Spleen (tissue), 11 donors: ENCODE data around the gene ANKAR. TPM values are rescaled to one million over a fixed set of nuclear protein-coding genes. Genes with fewer than 3 reads are reported as not detected.

Source experiments
- DNase-seq: peaks from one replicate; pipeline ENCODE4 v3.0.0-alpha.2; 2020
- H3K27ac ChIP-seq, 8 donors: fragments of 200-600 bp; sonication (generic) in 7 of 8; 1 replicate in 4 of 8; 2 replicates in 4 of 8; pipeline versions ENCODE4 v1.5.0 to v1.8.0; 2016 to 2021; ENCODE audit warnings: inconsistent platforms in 4 of 8, mild to moderate bottlenecking in 4 of 8, moderate library complexity in 1 of 8
- H3K27me3 ChIP-seq, 7 donors: fragments of 200-600 bp; sonication (generic) in 6 of 7; replicated peaks in 1 of 7; 1 replicate in 4 of 7; 2 replicates in 3 of 7; pipeline versions ENCODE4 v1.5.0 to v1.8.0; 2016 to 2021; ENCODE audit warnings: inconsistent platforms in 3 of 7, mild to moderate bottlenecking in 1 of 7
- H3K36me3 ChIP-seq, 6 donors: fragments of 200-600 bp; sonication (generic) in 5 of 6; 1 replicate in 4 of 6; 2 replicates in 2 of 6; pipeline versions ENCODE4 v1.5.0 to v1.8.0; 2016 to 2021; ENCODE audit warnings: inconsistent platforms in 2 of 6
- H3K4me1 ChIP-seq, 6 donors: fragments of 200-600 bp; sonication (generic) in 5 of 6; 1 replicate in 3 of 6; 2 replicates in 3 of 6; pipeline versions ENCODE4 v1.5.0 to v1.8.0; 2016 to 2021; ENCODE audit warnings: inconsistent platforms in 3 of 6
- H3K4me3 ChIP-seq, 8 donors: fragments of 200-600 bp; sonication (generic) in 7 of 8; 1 replicate in 4 of 8; 2 replicates in 4 of 8; pipeline versions ENCODE4 v1.5.0 to v1.8.0; 2016 to 2021; ENCODE audit warnings: inconsistent platforms in 4 of 8, mild to moderate bottlenecking in 4 of 8, moderate library complexity in 2 of 8
- H3K9me3 ChIP-seq, 8 donors: fragments of 200-600 bp; sonication (generic) in 7 of 8; 1 replicate in 4 of 8; 2 replicates in 4 of 8; pipeline versions ENCODE4 v1.5.0 to v1.8.0; 2016 to 2021; ENCODE audit warnings: inconsistent platforms in 4 of 8
- CTCF ChIP-seq, 11 experiments: fragments of 200-600 bp in 7 of 11; fragments of 450-650 bp in 4 of 11; sonication (generic) in 4 of 11; IDR thresholded peaks in 8 of 11; conservative IDR thresholded peaks in 3 of 11; 1 replicate in 7 of 11; 2 replicates in 4 of 11; pipeline versions ENCODE4 v1.4.0 to v1.8.0; 2016 to 2021; ENCODE audit warnings: antibody characterized with exemption in 11 of 11, inconsistent platforms in 4 of 11, mild to moderate bottlenecking in 1 of 11
- POLR2A ChIP-seq, 3 donors: fragments of 450-650 bp; IDR thresholded peaks; one replicate each; pipeline ENCODE4 v1.5.1; 2017; ENCODE audit warnings: antibody characterized with exemption in 3 of 3, mild to moderate bottlenecking in 1 of 3
- POLR2AphosphoS5 ChIP-seq, 3 donors: sonication (generic); formaldehyde crosslinking; IDR thresholded peaks; one replicate each; pipeline ENCODE4 v1.5.1; 2017; ENCODE audit warnings: antibody characterized with exemption in 3 of 3
- WGBS, 5 donors: extraction: QIAGEN DNeasy Blood & Tissue Kit in 3 of 5; methylation state at CpG; one replicate each; pipeline versions ENCODE4 v1.1.5 to v1.1.7; 2013 to 2018; 5-methylcytosine and 5-hydroxymethylcytosine counted together
- intact Hi-C: fragments of 100-400 bp; cut with DNase I; formaldehyde crosslinking; loops from one replicate; pipeline ENCODE4 v1.15.0; 2023; ENCODE audit warnings: low total_unique reads
- polyA plus RNA-seq, 3 donors: library from polyadenylated mRNA; stranded (reverse); fragments of 200-250 nt; gene quantifications; one replicate each; pipeline ENCODE4 v1.2.1, GENCODE V29; 2013
- total RNA-seq, 7 donors: library from RNA; depleted of rRNA in 3 of 7; stranded (reverse); fragments of >200 nt in 3 of 7; fragmentation: NEBNext Ultra II Directional in 4 of 7; extraction: Animal tissue kit (Norgen Biotek cat#: 25700) in 4 of 7; gene quantifications; one replicate each; pipeline versions ENCODE4 v1.1.0 to v1.2.1, GENCODE V29; 2016 to 2021
- donor health status: healthy with polysubstance abuse.
- donor health status: DM: no; HTN: no; CAD: no; lungs with moderate emphysema.
- donor health status: DM: no; HTN: no; CAD: no.
- donor health status: Bipolar disorder and iron deficiency.
- donor health status: healthy.
- donor health status: DM: no; HTN: no; CAD: no.
- donor health status: DM: yes; HTN: yes; CAD: no.

The ANKAR gene
- total and polyA plus RNA-seq, 10 donors = 3.1 to 32.3 (median 14.7) TPM

- no peak for TF ChIP-seq POLR2AphosphoS5 (IDR thresholded peaks at IDR 0.05)
- TF ChIP-seq CTCF (IDR thresholded peaks at IDR 0.05 in 8 of 11, conservative IDR thresholded peaks at IDR 0.05 in 3 of 11) = peak in 1 of 11 experiments; percentile 4
- no peak for TF ChIP-seq POLR2A (IDR thresholded peaks at IDR 0.05)
- WGBS, 5 donors = 40 to 60% (median 55%) methylated on average over 7 of the region's 7 CpGs
- Histone ChIP-seq H3K27ac (peak overlapping the region; percentile 18 to 86 (median 75)), H3K4me1 (peaks cover 18 to 52% (median 42%) of the 10 kb centered on the region in 6 donors), H3K36me3 (no peaks in the 10 kb centered on the region), H3K9me3 (no peaks in the 10 kb centered on the region), H3K4me3 (peak overlapping the region in 1 of 8 donors; percentile 35), H3K27me3 (no peaks in the 10 kb centered on the region)
- DNase-seq = peak; percentile 82
- intact Hi-C loops = no loop called here
Measured at GRCh38 chr2:189658306-189659212, 15.9 kb upstream of the ANKAR start.

GRCh38 chr2:189659734-189660133 lies 14.7 kb upstream of the ANKAR start:
- peaks cover 18 to 64% (median 53%) of the 10 kb centered on the region in 6 donors for H3K4me1 ChIP-seq
- no peaks in the 10 kb centered on the region for H3K36me3 ChIP-seq
- H3K27me3 ChIP-seq = no peaks in the 10 kb centered on the region
- DNase-seq = no peak
- no peak overlapping the region for H3K4me3 ChIP-seq
- intact Hi-C loops = loop anchor here (5.0 kb wide), 1 partner anchor 38 kb away; no protein-coding TSS in a partner anchor
- TF ChIP-seq POLR2AphosphoS5 (IDR thresholded peaks at IDR 0.05) (no peak), CTCF (IDR thresholded peaks at IDR 0.05 in 8 of 11, conservative IDR thresholded peaks at IDR 0.05 in 3 of 11) (no peak), POLR2A (IDR thresholded peaks at IDR 0.05) (no peak)
- no peaks in the 10 kb centered on the region for H3K9me3 ChIP-seq
- whole genome bisulfite sequencing, 5 donors = 76 to 88% (median 80%) methylated on average over 2 of the region's 2 CpGs
- H3K27ac ChIP-seq = peak overlapping the region in 4 of 8 donors; percentile 60 to 86 (median 77)

- DNase-seq = no peak
- intact Hi-C loops = loop anchor here (5.0 kb wide), 1 partner anchor 37 kb away; no protein-coding TSS in a partner anchor
- Histone ChIP-seq H3K9me3 (no peaks in the 10 kb centered on the region), H3K27ac (peak overlapping the region in 4 of 8 donors; percentile 40 to 95 (median 92)), H3K36me3 (peaks cover 0 to 5% (median 2%) of the 10 kb centered on the region in 6 donors), H3K4me3 (peak overlapping the region in 1 of 8 donors; percentile 93), H3K27me3 (no peaks in the 10 kb centered on the region), H3K4me1 (peaks cover 18 to 71% (median 53%) of the 10 kb centered on the region in 6 donors)
- 16 to 21% (median 16%) methylated on average over 4 of the region's 4 CpGs for WGBS, 5 donors
- no peak for TF ChIP-seq POLR2A (IDR thresholded peaks at IDR 0.05)
- TF ChIP-seq POLR2AphosphoS5 (IDR thresholded peaks at IDR 0.05) = no peak
- no peak for TF ChIP-seq CTCF (IDR thresholded peaks at IDR 0.05 in 8 of 11, conservative IDR thresholded peaks at IDR 0.05 in 3 of 11)
Measured at GRCh38 chr2:189660803-189661147, 13.7 kb upstream of the ANKAR start.
